B cell (primary cell): ENCODE data around the gene PRKRIP1. TPM values are rescaled to one million over a fixed set of nuclear protein-coding genes. Genes with fewer than 3 reads are reported as not detected.
A peak's percentile ranks its signal among the peaks of the same experiment; 100 is the strongest.

Experiments
- ATAC-seq: fragments of 200-7000 bp; cut with Tn5 transposase; one replicate; pipeline ENCODE4 v1.10.0; 2021; ENCODE audit warnings: low read depth, mild to moderate bottlenecking, moderate number of reproducible peaks, moderate library complexity
- CTCF ChIA-PET: fragments of 350-600 bp; sonication (Branson Sonifier 250); formaldehyde crosslinking; loops from one replicate; lab custom pipeline; 2021; ENCODE audit warnings: antibody characterized with exemption, inconsistent platforms; lab: Charles Lee
- POLR2A ChIA-PET: fragments of 350-600 bp; sonication (Branson Sonifier 250); formaldehyde crosslinking; loops from one replicate; lab custom pipeline; 2021; ENCODE audit warnings: antibody characterized with exemption; lab: Charles Lee
- DNase-seq: peaks from one replicate; pipeline ENCODE4 v3.0.0; 2013
- H2AFZ ChIP-seq: 2 replicates; pipeline ENCODE4 v1.6.1; 2012; ENCODE audit warnings: mild to moderate bottlenecking, low read depth, low read length; ENCODE audit not compliant: insufficient read depth, poor library complexity, severe bottlenecking
- H3K27ac ChIP-seq, 2 donors: 1 replicate in 1 of 2; 2 replicates in 1 of 2; pipeline ENCODE4 v1.5.1; 2012 to 2013; ENCODE audit warnings: low read length in 2 of 2, mild to moderate bottlenecking in 2 of 2, moderate library complexity in 1 of 2
- H3K27me3 ChIP-seq, 4 experiments: fragments of 200-600 bp in 1 of 4; sonication (generic) in 1 of 4; replicated peaks in 1 of 4; 1 replicate in 2 of 4; 2 replicates in 2 of 4; pipeline versions ENCODE4 v1.6.1 to v1.7.0; 2013 to 2016; ENCODE audit warnings: low read length in 3 of 4, mild to moderate bottlenecking in 2 of 4, mixed read lengths in 1 of 4, moderate library complexity in 1 of 4; ENCODE audit not compliant: insufficient read depth in 4 of 4, control insufficient read depth in 3 of 4; ENCODE audit errors: control extremely low read depth in 1 of 4
- H3K36me3 ChIP-seq, 2 experiments: replicated peaks in 1 of 2; 1 replicate in 1 of 2; 2 replicates in 1 of 2; pipeline versions ENCODE4 v1.6.1 to v1.7.1; 2013; ENCODE audit warnings: low read length in 1 of 2; ENCODE audit not compliant: insufficient read depth in 2 of 2, control insufficient read depth in 1 of 2; ENCODE audit errors: control extremely low read depth in 1 of 2, extremely low read depth in 1 of 2
- H3K4me1 ChIP-seq, 2 donors: fragments of 200-600 bp in 1 of 2; sonication (generic) in 1 of 2; 1 replicate in 1 of 2; 2 replicates in 1 of 2; pipeline versions ENCODE4 v1.5.1 to v1.6.1; 2013 to 2017; ENCODE audit warnings: low read length in 2 of 2; ENCODE audit not compliant: control insufficient read depth in 2 of 2, insufficient read depth in 2 of 2
- H3K4me2 ChIP-seq: replicated peaks from 2 replicates; pipeline ENCODE3; 2012; ENCODE audit warnings: mild to moderate bottlenecking, low read depth, low read length; ENCODE audit not compliant: poor library complexity, severe bottlenecking
- H3K4me3 ChIP-seq, 5 experiments: fragments of 200-600 bp in 1 of 5; sonication (generic) in 1 of 5; 1 replicate in 3 of 5; 2 replicates in 2 of 5; pipeline versions ENCODE4 v1.5.1 to v1.7.0; 2011 to 2016; ENCODE audit warnings: low read length in 4 of 5, mild to moderate bottlenecking in 4 of 5, low read depth in 2 of 5, control low read depth in 1 of 5, moderate library complexity in 1 of 5; ENCODE audit not compliant: insufficient read depth in 1 of 5; ENCODE audit errors: control extremely low read depth in 1 of 5, extremely low read depth in 1 of 5
- H3K79me2 ChIP-seq: fragments of 200-600 bp; sonication (generic); one replicate; pipeline ENCODE4 v1.6.0; 2016; ENCODE audit warnings: low read length; ENCODE audit not compliant: control insufficient read depth, insufficient read depth
- H3K9ac ChIP-seq: fragments of 200-600 bp; sonication (generic); 2 replicates; pipeline ENCODE4 v1.6.1; 2017; ENCODE audit warnings: mild to moderate bottlenecking, low read length, moderate library complexity
- H3K9me3 ChIP-seq, 3 donors: one replicate each; pipeline versions ENCODE4 v1.6.1 to v1.7.1; 2013; ENCODE audit warnings: low read length in 2 of 3; ENCODE audit not compliant: control insufficient read depth in 2 of 3, insufficient read depth in 1 of 3; ENCODE audit errors: control extremely low read depth in 1 of 3
- H4K20me1 ChIP-seq: 2 replicates; pipeline ENCODE4 v1.6.0; 2012; ENCODE audit warnings: mild to moderate bottlenecking, low read length; ENCODE audit not compliant: insufficient read depth, control insufficient read depth, poor library complexity, severe bottlenecking
- H3K27ac Mint-ChIP-seq: one replicate; pipeline ENCODE4 v1.8.0; 2021; ENCODE audit warnings: mixed read lengths
- H3K27me3 Mint-ChIP-seq: one replicate; pipeline ENCODE4 v1.8.0; 2021; ENCODE audit warnings: mixed read lengths
- H3K4me1 Mint-ChIP-seq: one replicate; pipeline ENCODE4 v1.8.0; 2021; ENCODE audit warnings: mixed read lengths
- H3K4me3 Mint-ChIP-seq: one replicate; pipeline ENCODE4 v1.8.0; 2021; ENCODE audit warnings: mixed read lengths
- H3K9me3 Mint-ChIP-seq: one replicate; pipeline ENCODE4 v1.8.0; 2022; ENCODE audit warnings: mixed read lengths; ENCODE audit not compliant: insufficient read depth
- CTCF ChIP-seq: fragments of 200-600 bp; IDR thresholded peaks from one replicate; pipeline ENCODE4 v1.8.0; 2022; ENCODE audit warnings: antibody characterized with exemption, mild to moderate bottlenecking
- EZH2 ChIP-seq: IDR thresholded peaks from 2 replicates; pipeline ENCODE4 v1.6.1; 2012; ENCODE audit warnings: borderline replicate concordance, low read depth, mild to moderate bottlenecking, moderate library complexity, low read length; ENCODE audit not compliant: insufficient read depth, poor library complexity, severe bottlenecking
- WGBS: methylation state at CpG from one replicate; pipeline ENCODE4 v1.1.5; 2013; ENCODE audit warnings: missing lambda C conversion rate; ENCODE audit not compliant: insufficient coverage; 5-methylcytosine and 5-hydroxymethylcytosine counted together
- intact Hi-C: fragments of 100-400 bp; cut with micrococcal nuclease; formaldehyde crosslinking; loops from one replicate; pipeline ENCODE4 v1.10.0; 2022
- polyA plus RNA-seq: library from polyadenylated mRNA; depleted of rRNA; stranded (reverse); fragments of >200 nt; gene quantifications from 2 replicates; pipeline ENCODE4 v1.2.3, GENCODE V29; 2012
- total RNA-seq, 2 donors: library from RNA; stranded (reverse); fragments of 120-200 nt in 1 of 2; gene quantifications; 1 replicate in 1 of 2; 2 replicates in 1 of 2; pipeline versions ENCODE4 v1.2.3 to v1.2.4, GENCODE V29; 2013 to 2022

PRKRIP1 gene
- total and polyA plus RNA-seq, 2 donors (not counting 1 experiment from before 2014, with no cell fraction given): 57.1 to 59.1 TPM

- H3K36me3 ChIP-seq: peaks cover 0 to 5% of the 10 kb centered on the region in 2 experiments
- DNase-seq (no peak), ATAC-seq (no peak)
- H3K9me3 ChIP-seq: peaks cover 0 to 14% (median 0%) of the 10 kb centered on the region in 3 donors
- TF ChIP-seq CTCF: no peak
- no peak for TF ChIP-seq EZH2
- H3K4me1 Mint-ChIP-seq: peaks cover 79% of the 10 kb centered on the region
- no peaks in the 10 kb centered on the region for H3K27me3 Mint-ChIP-seq
- 74% methylated on average over 6 of the region's 12 CpGs for WGBS
- peaks cover 54% of the 10 kb centered on the region for H3K79me2 ChIP-seq
- CTCF ChIA-PET: interaction anchor here (0.7 to 46.3 kb wide), 5 partner anchors 13 to 27 kb away, joined by 3 to 1182 read pairs (median 13); no protein-coding TSS in a partner anchor
- H4K20me1 ChIP-seq: no peaks in the 10 kb centered on the region
- H3K4me2 ChIP-seq: peak overlapping the region; percentile 85
- peak overlapping the region; percentile 100 for H3K27ac ChIP-seq
- H3K4me3 Mint-ChIP-seq: peak overlapping the region; percentile 87
- no peaks in the 10 kb centered on the region for H3K27me3 ChIP-seq
- H3K27ac Mint-ChIP-seq: peak overlapping the region; percentile 100
- intact Hi-C loops: loop anchor here (10.0 kb wide), 1 partner anchor 119 kb away; no protein-coding TSS in a partner anchor
- H3K9me3 Mint-ChIP-seq: no peaks in the 10 kb centered on the region
- peaks cover 94 to 99% of the 10 kb centered on the region in 2 donors for H3K4me1 ChIP-seq
- no peak overlapping the region for H3K4me3 ChIP-seq
- H2AFZ ChIP-seq: peak overlapping the region; percentile 10
- no peak overlapping the region for H3K9ac ChIP-seq
- POLR2A ChIA-PET: interaction anchor here (1.3 to 13.6 kb wide), 4 partner anchors 4 to 21 kb away, joined by 22 to 223 read pairs (median 147); partner anchors contain the start of gene ORAI2
These were observed 28.0 kb downstream of the PRKRIP1 start for GRCh38 chr7:102424129-102424551.

- peak overlapping the region; percentile 85 for H3K4me2 ChIP-seq
- H3K27ac Mint-ChIP-seq: peak overlapping the region; percentile 100
- peaks cover 54% of the 10 kb centered on the region for H3K79me2 ChIP-seq
- no peaks in the 10 kb centered on the region for H4K20me1 ChIP-seq
- no peaks in the 10 kb centered on the region for H3K27me3 ChIP-seq
- DNase-seq: peak; percentile 60
- intact Hi-C loops: loop anchor here (1.0 to 10.0 kb wide), 2 partner anchors 8 to 120 kb away; partner anchors contain the start of gene ORAI2
- H3K27me3 Mint-ChIP-seq: no peaks in the 10 kb centered on the region
- peak overlapping the region; percentile 87 for H3K4me3 Mint-ChIP-seq
- H2AFZ ChIP-seq: peak overlapping the region; percentile 10
- 16% methylated on average over 9 of the region's 13 CpGs for WGBS
- H3K4me1 ChIP-seq: peaks cover 94 to 99% of the 10 kb centered on the region in 2 donors
- peaks cover 0 to 4% of the 10 kb centered on the region in 2 experiments for H3K36me3 ChIP-seq
- H3K9me3 Mint-ChIP-seq: no peaks in the 10 kb centered on the region
- peak overlapping the region in 2 of 5 experiments; percentile 35 to 38 for H3K4me3 ChIP-seq
- ChIA-PET POLR2A (interaction anchor here (1.0 to 13.6 kb wide), 8 partner anchors 5 to 137 kb away, joined by 6 to 223 read pairs (median 30); partner anchors contain the start of gene ORAI2), CTCF (interaction anchor here (0.7 to 46.3 kb wide), 5 partner anchors 14 to 31 kb away, joined by 3 to 1182 read pairs (median 13); no protein-coding TSS in a partner anchor)
- H3K27ac ChIP-seq: peak overlapping the region; percentile 100
- H3K4me1 Mint-ChIP-seq: peaks cover 80% of the 10 kb centered on the region
- peak overlapping the region; percentile 69 for H3K9ac ChIP-seq
- H3K9me3 ChIP-seq: peaks cover 0 to 14% (median 0%) of the 10 kb centered on the region in 3 donors
- no peak for ATAC-seq
- TF ChIP-seq CTCF (no peak), EZH2 (no peak)
These were observed 28.6 kb downstream of the PRKRIP1 start for GRCh38 chr7:102424787-102425218.
